Neural cell (in vitro differentiated cells): ENCODE measurements around the gene MS4A13. TPM values are rescaled to one million over a fixed set of nuclear protein-coding genes. Genes with fewer than 3 reads are reported as not detected.

Experiments used
- H2AFZ ChIP-seq: fragments of 200-600, 300-800 bp; sonication (generic), shearing (Covaris generic); 2 replicates; pipeline ENCODE4 v1.6.0; 2014; ENCODE audit warnings: low read depth, mild to moderate bottlenecking, antibody characterized with exemption, low read length, moderate library complexity
- H3F3A ChIP-seq: fragments of 200-600 bp; shearing (Covaris generic); 2 replicates; pipeline ENCODE4 v1.6.1; 2016; ENCODE audit warnings: mild to moderate bottlenecking, moderate library complexity, mixed read lengths, antibody characterized with exemption, low read length; ENCODE audit not compliant: insufficient read depth, poor library complexity, severe bottlenecking
- H3K27ac ChIP-seq: fragments of 200-600, 300-800 bp; sonication (generic), shearing (Covaris generic); 2 replicates; pipeline ENCODE4 v1.5.1; 2014; ENCODE audit warnings: mild to moderate bottlenecking, low read length, moderate library complexity
- H3K27me3 ChIP-seq: fragments of 300-800, 200-600 bp; sonication (generic), shearing (Covaris generic); 2 replicates; pipeline ENCODE4 v1.6.0; 2014; ENCODE audit warnings: mild to moderate bottlenecking, low read depth, low read length, moderate library complexity; ENCODE audit not compliant: insufficient read depth
- H3K36me3 ChIP-seq: fragments of 300-800, 200-600 bp; sonication (generic), shearing (Covaris generic); 2 replicates; pipeline ENCODE4 v1.5.1; 2014; ENCODE audit warnings: mild to moderate bottlenecking, antibody characterized with exemption, low read length, moderate library complexity; ENCODE audit not compliant: insufficient read depth
- H3K4me2 ChIP-seq: fragments of 300-800, 200-600 bp; sonication (generic), shearing (Covaris generic); 2 replicates; pipeline ENCODE4 v1.6.0; 2014; ENCODE audit warnings: mild to moderate bottlenecking, low read length
- H3K4me3 ChIP-seq: fragments of 300-800, 200-600 bp; sonication (generic), shearing (Covaris generic); 2 replicates; pipeline ENCODE4 v1.5.1; 2014; ENCODE audit warnings: mild to moderate bottlenecking, low read length, moderate library complexity
- H3K79me2 ChIP-seq: fragments of 200-600 bp; shearing (Covaris generic); replicated peaks from 2 replicates; pipeline ENCODE4 v1.6.0; 2014; ENCODE audit warnings: mild to moderate bottlenecking, low read length, moderate library complexity; ENCODE audit not compliant: insufficient read depth
- H3K9ac ChIP-seq: fragments of 300-800, 200-600 bp; sonication (generic), shearing (Covaris generic); 2 replicates; pipeline ENCODE4 v1.6.1; 2016; ENCODE audit warnings: mild to moderate bottlenecking, low read length, mixed read lengths
- H3K9me2 ChIP-seq: fragments of 200-600 bp; shearing (Covaris generic); 2 replicates; pipeline ENCODE4 v1.6.1; 2016; ENCODE audit warnings: mild to moderate bottlenecking, low read length, mixed read lengths; ENCODE audit not compliant: insufficient read depth
- H3K9me3 ChIP-seq: fragments of 200-600, 300-800 bp; sonication (generic), shearing (Covaris generic); 2 replicates; pipeline ENCODE4 v1.6.1; 2016; ENCODE audit warnings: mild to moderate bottlenecking, mixed run types, low read length, moderate library complexity, mixed read lengths
- H4K20me1 ChIP-seq: fragments of 200-600 bp; shearing (Covaris generic); 2 replicates; pipeline ENCODE4 v1.6.1; 2016; ENCODE audit warnings: mild to moderate bottlenecking, mixed run types; ENCODE audit not compliant: insufficient read depth
- CTCF ChIP-seq: fragments of 450-650 bp; IDR thresholded peaks from 2 replicates; pipeline ENCODE4 v1.5.1; 2014; ENCODE audit warnings: antibody characterized with exemption, mild to moderate bottlenecking, moderate library complexity; ENCODE audit not compliant: poor library complexity, severe bottlenecking
- EP300 ChIP-seq: fragments of 450-650 bp; conservative IDR thresholded peaks from 2 replicates; pipeline ENCODE4 v1.6.1; 2014; ENCODE audit warnings: antibody characterized with exemption, mild to moderate bottlenecking, moderate library complexity; ENCODE audit not compliant: poor library complexity, severe bottlenecking
- EZH2 ChIP-seq: fragments of 200-600, 300-800 bp; shearing (Covaris generic), sonication (generic); IDR thresholded peaks from 2 replicates; pipeline ENCODE4 v1.6.1; 2014; ENCODE audit warnings: antibody characterized with exemption, low read length, borderline replicate concordance, mild to moderate bottlenecking; ENCODE audit not compliant: insufficient read depth, poor library complexity, severe bottlenecking
- MXI1 ChIP-seq: fragments of 450-650 bp; conservative IDR thresholded peaks from 2 replicates; pipeline ENCODE4 v1.6.1; 2014; ENCODE audit warnings: antibody characterized with exemption, mild to moderate bottlenecking; ENCODE audit not compliant: poor library complexity, severe bottlenecking
- POLR2AphosphoS5 ChIP-seq: IDR thresholded peaks from 2 replicates; pipeline ENCODE4 v1.6.1; 2012
- RAD21 ChIP-seq: fragments of 450-650 bp; conservative IDR thresholded peaks from 2 replicates; pipeline ENCODE4 v1.6.1; 2014; ENCODE audit warnings: antibody characterized with exemption, mild to moderate bottlenecking, moderate library complexity
- REST ChIP-seq: IDR thresholded peaks from 2 replicates; pipeline ENCODE4 v1.6.1; 2012; ENCODE audit warnings: borderline replicate concordance
- SMC3 ChIP-seq: fragments of 450-650 bp; conservative IDR thresholded peaks from 2 replicates; pipeline ENCODE4 v1.6.1; 2014; ENCODE audit warnings: antibody characterized with exemption, mild to moderate bottlenecking, moderate library complexity; ENCODE audit not compliant: poor library complexity
- TAF1 ChIP-seq: IDR thresholded peaks from 2 replicates; pipeline ENCODE4 v1.6.1; 2012; ENCODE audit warnings: low read depth
- polyA plus RNA-seq: library from polyadenylated mRNA; depleted of rRNA; stranded (reverse); fragments of >200 nt; gene quantifications from 2 replicates; pipeline ENCODE4 v1.2.3, GENCODE V29; 2014

Gene MS4A13
- polyA plus RNA-seq, 1 donor from 2014 or later: not detected

- Histone ChIP-seq H3K9ac (no peak overlapping the region), H2AFZ (no peak overlapping the region), H3K79me2 (no peaks in the 10 kb centered on the region), H3K9me2 (no peaks in the 10 kb centered on the region), H3K4me2 (no peak overlapping the region), H3F3A (no peaks in the 10 kb centered on the region), H3K27ac (no peak overlapping the region), H3K36me3 (no peaks in the 10 kb centered on the region), H3K4me3 (no peak overlapping the region), H3K9me3 (no peaks in the 10 kb centered on the region), H3K27me3 (no peaks in the 10 kb centered on the region), H4K20me1 (no peaks in the 10 kb centered on the region)
- TF ChIP-seq REST (no peak), POLR2AphosphoS5 (no peak), SMC3 (no peak), EP300 (no peak), MXI1 (no peak), EZH2 (no peak), RAD21 (no peak)
Observed at GRCh38 chr11:60511393-60511792, 3.8 kb upstream of the MS4A13 start.

GRCh38 chr11:60512651-60513225 is 2.5 kb upstream of the MS4A13 start:
- Histone ChIP-seq H3K27me3 (no peaks in the 10 kb centered on the region), H4K20me1 (no peaks in the 10 kb centered on the region), H3K4me2 (no peak overlapping the region), H3F3A (no peaks in the 10 kb centered on the region), H3K4me3 (no peak overlapping the region), H3K27ac (no peak overlapping the region), H3K9ac (no peak overlapping the region), H3K9me2 (no peaks in the 10 kb centered on the region), H2AFZ (no peak overlapping the region), H3K79me2 (no peaks in the 10 kb centered on the region), H3K9me3 (no peaks in the 10 kb centered on the region), H3K36me3 (no peaks in the 10 kb centered on the region)
- TF ChIP-seq EP300: no peak
- no peak for TF ChIP-seq EZH2
- TF ChIP-seq POLR2AphosphoS5: no peak

- TF ChIP-seq EZH2 (no peak), CTCF (no peak), TAF1 (no peak), SMC3 (no peak), EP300 (no peak), REST (no peak), MXI1 (no peak), RAD21 (no peak), POLR2AphosphoS5 (no peak)
- Histone ChIP-seq H3K79me2 (no peaks in the 10 kb centered on the region), H4K20me1 (no peaks in the 10 kb centered on the region), H3K9me2 (no peaks in the 10 kb centered on the region), H2AFZ (no peak overlapping the region), H3K36me3 (no peaks in the 10 kb centered on the region), H3K27me3 (no peaks in the 10 kb centered on the region), H3K9me3 (no peaks in the 10 kb centered on the region), H3K9ac (no peak overlapping the region), H3F3A (no peaks in the 10 kb centered on the region), H3K4me3 (no peak overlapping the region), H3K27ac (no peak overlapping the region), H3K4me2 (no peak overlapping the region)
Observed at GRCh38 chr11:60513496-60514460, 1.4 kb upstream of the MS4A13 start.
